Measurements from ENCODE around the gene CREB5. TPM values are rescaled to one million over a fixed set of nuclear protein-coding genes. Genes with fewer than 3 reads are reported as not detected.

Gene CREB5
- total RNA-seq, 1 donor from 2014 or later, result 8.9 TPM

DNA sequence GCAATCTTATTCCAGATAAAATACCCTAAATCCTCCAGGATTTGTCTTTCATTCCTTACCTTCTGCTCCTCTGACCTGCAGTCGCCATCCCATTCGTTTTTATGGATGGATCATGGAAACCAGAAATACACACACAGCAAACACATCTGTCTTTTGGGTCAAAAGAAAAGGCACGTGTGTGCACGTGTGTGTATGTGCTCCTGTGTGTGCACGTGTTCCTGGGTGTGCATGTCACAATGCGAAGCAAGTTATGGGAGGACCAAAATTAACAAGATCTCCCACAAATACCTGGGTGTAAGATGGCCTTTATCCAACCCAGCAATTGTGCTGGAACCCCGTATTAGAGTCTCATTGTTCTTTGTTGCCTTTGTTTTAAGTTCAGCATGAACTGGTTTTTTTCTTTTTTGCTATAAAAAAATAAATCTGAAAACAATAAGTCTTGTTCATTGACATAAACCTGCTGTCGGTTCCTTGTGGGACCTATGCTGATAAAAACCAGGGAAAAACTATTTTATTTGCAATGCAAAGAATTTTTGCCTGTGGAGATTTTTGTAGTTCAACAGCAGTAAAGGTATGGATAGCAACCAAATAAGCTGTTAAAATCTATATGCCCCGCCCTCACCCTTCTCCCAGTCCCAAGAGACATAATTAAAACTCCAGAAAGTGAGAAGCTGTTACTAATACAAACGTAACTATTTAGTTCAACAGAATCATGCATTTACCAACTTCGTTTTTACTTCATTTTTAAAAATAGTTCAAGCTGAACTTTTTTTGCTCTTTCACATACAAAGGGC, 229.6 kb downstream of the CREB5 start:
- no peak for DNase-seq
- Histone ChIP-seq H3K4me3 (no peak overlapping the region), H3K4me1 (no peaks in the 10 kb centered on the region), H3K27me3 (no peaks in the 10 kb centered on the region), H3K9me3 (no peaks in the 10 kb centered on the region), H3K27ac (no peak overlapping the region), H3K36me3 (no peaks in the 10 kb centered on the region)
- no peak for ATAC-seq
- intact Hi-C loops (cut with DNase I), result no loop called here
- TF ChIP-seq, protein P1, sequence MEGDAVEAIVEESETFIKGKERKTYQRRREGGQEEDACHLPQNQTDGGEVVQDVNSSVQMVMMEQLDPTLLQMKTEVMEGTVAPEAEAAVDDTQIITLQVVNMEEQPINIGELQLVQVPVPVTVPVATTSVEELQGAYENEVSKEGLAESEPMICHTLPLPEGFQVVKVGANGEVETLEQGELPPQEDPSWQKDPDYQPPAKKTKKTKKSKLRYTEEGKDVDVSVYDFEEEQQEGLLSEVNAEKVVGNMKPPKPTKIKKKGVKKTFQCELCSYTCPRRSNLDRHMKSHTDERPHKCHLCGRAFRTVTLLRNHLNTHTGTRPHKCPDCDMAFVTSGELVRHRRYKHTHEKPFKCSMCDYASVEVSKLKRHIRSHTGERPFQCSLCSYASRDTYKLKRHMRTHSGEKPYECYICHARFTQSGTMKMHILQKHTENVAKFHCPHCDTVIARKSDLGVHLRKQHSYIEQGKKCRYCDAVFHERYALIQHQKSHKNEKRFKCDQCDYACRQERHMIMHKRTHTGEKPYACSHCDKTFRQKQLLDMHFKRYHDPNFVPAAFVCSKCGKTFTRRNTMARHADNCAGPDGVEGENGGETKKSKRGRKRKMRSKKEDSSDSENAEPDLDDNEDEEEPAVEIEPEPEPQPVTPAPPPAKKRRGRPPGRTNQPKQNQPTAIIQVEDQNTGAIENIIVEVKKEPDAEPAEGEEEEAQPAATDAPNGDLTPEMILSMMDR (IDR thresholded peaks at IDR 0.05), result no peak

DNA sequence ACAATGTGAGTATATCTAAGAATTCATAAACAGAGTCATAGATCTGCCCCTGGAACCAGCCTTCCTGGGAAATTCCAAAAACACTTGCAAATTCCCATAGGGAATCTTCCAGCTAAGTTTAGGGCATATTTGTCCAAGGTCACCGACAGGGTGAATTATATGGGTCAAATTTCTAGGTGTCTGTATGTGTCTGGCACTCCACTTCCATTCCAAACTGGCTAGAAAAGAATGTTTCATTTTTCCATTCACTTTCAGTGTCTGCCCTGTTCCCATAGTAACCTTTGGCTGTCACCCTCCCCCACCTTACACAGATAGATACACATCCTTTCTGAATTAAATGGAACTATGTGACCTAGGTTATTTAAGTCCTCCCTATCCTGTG, 230.9 kb downstream of the CREB5 start:
- DNase-seq (no peak), ATAC-seq (no peak)
- Histone ChIP-seq H3K4me3 (no peak overlapping the region), H3K4me1 (no peaks in the 10 kb centered on the region), H3K9me3 (no peaks in the 10 kb centered on the region), H3K27ac (no peak overlapping the region), H3K36me3 (no peaks in the 10 kb centered on the region), H3K27me3 (no peaks in the 10 kb centered on the region)
- intact Hi-C loops (cut with DNase I), result no loop called here
- TF ChIP-seq, protein P1 (IDR thresholded peaks at IDR 0.05), result no peak

DNA sequence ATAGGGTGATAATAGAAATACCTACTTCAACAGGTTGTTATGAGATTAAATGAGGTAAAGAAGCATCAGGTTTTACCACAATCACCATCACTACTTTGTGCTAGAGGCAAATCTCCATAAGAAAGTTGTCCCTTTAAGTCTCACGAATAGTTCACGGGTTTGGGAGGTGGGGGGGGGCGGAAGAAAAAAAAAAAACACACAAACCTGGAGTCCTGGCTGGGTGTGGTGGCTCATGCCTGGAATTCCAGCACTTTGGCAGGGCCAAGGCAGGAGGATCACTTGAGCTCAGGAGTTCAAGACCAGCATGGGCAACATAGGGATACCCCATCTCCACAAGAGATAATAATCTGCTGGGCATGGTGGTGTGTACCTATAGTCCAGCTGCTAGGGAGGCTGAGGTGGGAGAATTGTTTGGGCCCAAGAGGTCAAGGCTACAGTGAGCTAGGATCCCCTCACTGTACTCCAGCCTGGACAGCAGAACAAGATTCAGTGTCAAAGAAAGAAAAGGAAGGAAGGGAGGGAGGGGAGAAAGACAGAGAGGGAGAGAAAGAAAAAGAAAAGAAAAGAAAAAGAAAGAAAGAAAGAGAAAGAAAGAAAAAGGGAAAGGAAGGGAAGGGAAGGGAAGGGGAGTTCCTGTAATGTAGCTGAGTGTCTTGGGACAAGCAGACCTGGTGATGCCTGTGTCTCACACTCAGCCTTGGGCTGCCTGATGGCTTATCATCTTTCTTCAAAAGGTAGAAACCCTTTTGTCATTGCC, 231.4 kb downstream of the CREB5 start:
- no peak for ATAC-seq

GRCh38 chr7:28645866-28646265, 233.5 kb downstream of the CREB5 start:
- Histone ChIP-seq H3K4me1 (no peaks in the 10 kb centered on the region), H3K27me3 (no peaks in the 10 kb centered on the region), H3K9me3 (no peaks in the 10 kb centered on the region), H3K27ac (no peak overlapping the region), H3K36me3 (no peaks in the 10 kb centered on the region), H3K4me3 (no peak overlapping the region)
- intact Hi-C loops (cut with DNase I), result no loop called here
- TF ChIP-seq, protein P1 (IDR thresholded peaks at IDR 0.05), result no peak
- ATAC-seq, result no peak
- DNase-seq, result no peak

More for the DNA sequence above, 231.4 kb downstream of the CREB5 start:
- Histone ChIP-seq H3K4me1 (no peaks in the 10 kb centered on the region), H3K27ac (no peak overlapping the region), H3K27me3 (no peaks in the 10 kb centered on the region), H3K36me3 (no peaks in the 10 kb centered on the region), H3K9me3 (no peaks in the 10 kb centered on the region), H3K4me3 (no peak overlapping the region)
- intact Hi-C loops (cut with DNase I), result no loop called here
- TF ChIP-seq, protein P1 (IDR thresholded peaks at IDR 0.05), result no peak
- no peak for DNase-seq

- intact Hi-C loops (cut with DNase I), result no loop called here
- ATAC-seq, result no peak
- DNase-seq, result no peak
- H3K4me1 ChIP-seq, result no peaks in the 10 kb centered on the region
- no peaks in the 10 kb centered on the region for H3K9me3 ChIP-seq
- H3K4me3 ChIP-seq, result no peak overlapping the region
- no peaks in the 10 kb centered on the region for H3K36me3 ChIP-seq
- no peak overlapping the region for H3K27ac ChIP-seq
- TF ChIP-seq, protein P1 (IDR thresholded peaks at IDR 0.05), result no peak
- no peaks in the 10 kb centered on the region for H3K27me3 ChIP-seq
Measured at GRCh38 chr7:28646376-28647075, 234.2 kb downstream of the CREB5 start.
